Activated CD4-positive, alpha-beta T cell treated with anti-CD3 and anti-CD28 coated beads, Interleukin-10, Interleukin-2, amounts not matched to agents 100 ng/mL and 50 ng/mL, durations not matched to agents 16 hours and 8 hours (primary cell): ENCODE data around the gene SLC12A4.
"Not testable (repeated sequence)": the region's sequence is repeated elsewhere in the genome, so short reads cannot be mapped to it uniquely, and the experiment has no call there.

ENCODE experiments used
- DNase-seq: peaks from one replicate; pipeline ENCODE4 v3.0.0-alpha.2; 2020

Gene SLC12A4

GRCh38 chr16:67940446-67941089, 27.9 kb downstream of the SLC12A4 start:
- DNase-seq, result no peak

- peak; percentile 42 for DNase-seq
Measured at GRCh38 chr16:67939507-67940445, 28.7 kb downstream of the SLC12A4 start.

- not testable (repeated sequence) for DNase-seq
Measured at GRCh38 chr16:67937713-67938112, 30.7 kb downstream of the SLC12A4 start.

- peak; percentile 90 for DNase-seq
Measured at GRCh38 chr16:67936880-67937605, 31.4 kb downstream of the SLC12A4 start.

- peak; percentile 71 for DNase-seq
Measured at GRCh38 chr16:67936124-67936879, 32.1 kb downstream of the SLC12A4 start, which contains the start of gene PSMB10. Gene PSMB10, minus strand, starts transcription at chr16:67936850. Its CDS starts 101 bp downstream, at chr16:67936749.

GRCh38 chr16:67935402-67936123, 32.9 kb downstream of the SLC12A4 start:
- DNase-seq, result peak; percentile 98

GRCh38 chr16:67935101-67935401, 33.4 kb downstream of the SLC12A4 start:
- DNase-seq, result no peak

GRCh38 chr16:67934306-67935100, 33.9 kb downstream of the SLC12A4 start:
- DNase-seq, result no peak

- DNase-seq, result no peak
Measured at GRCh38 chr16:67933805-67934204, 34.6 kb downstream of the SLC12A4 start.

GRCh38 chr16:67932462-67932840, 36.0 kb downstream of the SLC12A4 start:
- no peak for DNase-seq

- no peak for DNase-seq
Measured at GRCh38 chr16:67931712-67932461, 36.5 kb downstream of the SLC12A4 start, which contains the start of gene CTRL. Gene CTRL, minus strand, starts transcription at chr16:67931862. Its CDS starts 10 bp downstream, at chr16:67931852.

GRCh38 chr16:67930678-67931211, 37.7 kb downstream of the SLC12A4 start:
- no peak for DNase-seq

GRCh38 chr16:67930191-67930590, 38.2 kb downstream of the SLC12A4 start:
- DNase-seq, result no peak

- peak; percentile 83 for DNase-seq
Measured at GRCh38 chr16:67928561-67929364, 39.7 kb downstream of the SLC12A4 start.

- no peak for DNase-seq
Measured at GRCh38 chr16:67928147-67928546, 40.3 kb downstream of the SLC12A4 start.

- DNase-seq, result no peak
Measured at GRCh38 chr16:67927131-67927941, 41.1 kb downstream of the SLC12A4 start.

GRCh38 chr16:67926181-67926750, 42.2 kb downstream of the SLC12A4 start:
- DNase-seq, result no peak
